Breast epithelium (tissue), 3 donors: ENCODE results near the gene RERE.

Experiments used
- POLR2A ChIP-seq: fragments of 450-650 bp; IDR thresholded peaks from one replicate; pipeline ENCODE4 v1.6.1; 2016; ENCODE audit warnings: antibody characterized with exemption, mild to moderate bottlenecking, moderate library complexity
- TF ChIP-seq, protein P1 (sequence below), 3 donors: fragments of 450-650 bp; IDR thresholded peaks; one replicate each; pipeline ENCODE4 v1.5.1; 2016 to 2017; ENCODE audit warnings: antibody characterized with exemption in 3 of 3, mild to moderate bottlenecking in 3 of 3, moderate library complexity in 3 of 3

- TF ChIP-seq, protein P1, sequence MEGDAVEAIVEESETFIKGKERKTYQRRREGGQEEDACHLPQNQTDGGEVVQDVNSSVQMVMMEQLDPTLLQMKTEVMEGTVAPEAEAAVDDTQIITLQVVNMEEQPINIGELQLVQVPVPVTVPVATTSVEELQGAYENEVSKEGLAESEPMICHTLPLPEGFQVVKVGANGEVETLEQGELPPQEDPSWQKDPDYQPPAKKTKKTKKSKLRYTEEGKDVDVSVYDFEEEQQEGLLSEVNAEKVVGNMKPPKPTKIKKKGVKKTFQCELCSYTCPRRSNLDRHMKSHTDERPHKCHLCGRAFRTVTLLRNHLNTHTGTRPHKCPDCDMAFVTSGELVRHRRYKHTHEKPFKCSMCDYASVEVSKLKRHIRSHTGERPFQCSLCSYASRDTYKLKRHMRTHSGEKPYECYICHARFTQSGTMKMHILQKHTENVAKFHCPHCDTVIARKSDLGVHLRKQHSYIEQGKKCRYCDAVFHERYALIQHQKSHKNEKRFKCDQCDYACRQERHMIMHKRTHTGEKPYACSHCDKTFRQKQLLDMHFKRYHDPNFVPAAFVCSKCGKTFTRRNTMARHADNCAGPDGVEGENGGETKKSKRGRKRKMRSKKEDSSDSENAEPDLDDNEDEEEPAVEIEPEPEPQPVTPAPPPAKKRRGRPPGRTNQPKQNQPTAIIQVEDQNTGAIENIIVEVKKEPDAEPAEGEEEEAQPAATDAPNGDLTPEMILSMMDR (IDR thresholded peaks at IDR 0.05): no peak
- no peak for TF ChIP-seq POLR2A
Observed at GRCh38 chr1:8381618-8382017, 435.8 kb downstream of the RERE start.
